RPMI8226 (cell line): ENCODE data around the gene SLC9A9.
"Not testable (repeated sequence)": the region's sequence is repeated elsewhere in the genome, so short reads cannot be mapped to it uniquely, and the experiment has no call there.

Source experiments
- DNase-seq: peaks from one replicate; pipeline ENCODE4 v3.0.0-alpha.2; 2015

Gene SLC9A9

DNA sequence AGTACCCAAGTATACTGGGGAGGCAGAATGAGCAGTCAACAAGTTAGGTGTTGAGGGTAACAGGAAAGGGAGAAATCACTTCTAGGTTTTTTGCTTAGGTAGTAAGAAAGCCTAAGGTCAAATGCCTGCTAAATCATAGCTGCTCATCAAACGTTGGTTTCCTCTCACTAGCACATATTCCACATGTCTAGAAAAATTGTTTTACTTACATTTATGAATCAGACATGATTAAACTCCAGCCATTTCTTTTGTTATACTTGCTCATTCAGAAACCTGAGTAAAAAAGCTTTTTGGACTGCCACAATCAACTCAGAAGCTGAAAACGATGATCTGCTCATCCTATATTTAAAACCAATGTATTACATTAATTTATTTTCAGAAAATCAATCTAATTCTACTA, 40.2 kb downstream of the SLC9A9 start:
- DNase-seq, result no peak

- no peak for DNase-seq
Measured at GRCh38 chr3:143806038-143806437, 42.2 kb downstream of the SLC9A9 start.

DNA sequence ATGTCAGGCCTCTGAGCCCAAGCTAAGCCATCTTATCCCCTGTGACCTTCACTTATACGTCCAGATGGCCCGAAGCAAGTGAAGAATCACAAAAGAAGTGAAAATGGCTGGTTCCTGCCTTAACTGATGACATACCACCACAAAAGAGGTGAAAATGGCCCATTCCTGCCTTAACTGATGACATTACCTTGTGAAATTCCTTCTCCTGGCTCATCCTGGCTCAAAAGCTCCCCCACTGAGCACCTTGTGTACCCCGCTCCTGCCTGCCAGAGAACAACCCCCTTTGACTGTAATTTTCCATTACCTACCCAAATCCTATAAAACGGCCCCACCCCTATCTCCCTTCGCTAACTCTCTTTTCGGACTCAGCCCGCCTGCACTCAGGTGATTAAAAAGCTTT, 42.8 kb downstream of the SLC9A9 start:
- DNase-seq, result not testable (repeated sequence)

GRCh38 chr3:143801046-143801445, 47.2 kb downstream of the SLC9A9 start:
- DNase-seq, result not testable (repeated sequence)

DNA sequence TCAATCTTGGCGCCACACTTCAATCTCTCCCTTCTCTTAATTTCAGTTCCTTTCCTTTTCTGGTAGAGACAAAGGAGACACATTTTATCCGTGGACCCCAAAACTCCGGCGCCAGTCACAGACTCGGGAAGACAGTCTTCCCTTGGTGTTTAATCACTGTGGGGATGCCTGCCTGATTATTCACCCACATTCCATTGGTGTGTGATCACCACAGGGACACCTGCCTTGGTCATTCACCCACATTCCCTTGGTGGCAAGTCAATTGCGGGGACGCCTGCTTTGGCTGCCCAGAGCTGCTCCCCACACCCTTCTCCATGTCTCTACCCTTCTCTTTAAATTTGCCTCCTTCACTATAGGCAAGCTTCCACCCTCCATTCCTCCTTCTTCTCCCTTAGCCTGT, 50.1 kb downstream of the SLC9A9 start:
- not testable (repeated sequence) for DNase-seq

GRCh38 chr3:143795874-143796273, 52.4 kb downstream of the SLC9A9 start:
- DNase-seq, result no peak

DNA sequence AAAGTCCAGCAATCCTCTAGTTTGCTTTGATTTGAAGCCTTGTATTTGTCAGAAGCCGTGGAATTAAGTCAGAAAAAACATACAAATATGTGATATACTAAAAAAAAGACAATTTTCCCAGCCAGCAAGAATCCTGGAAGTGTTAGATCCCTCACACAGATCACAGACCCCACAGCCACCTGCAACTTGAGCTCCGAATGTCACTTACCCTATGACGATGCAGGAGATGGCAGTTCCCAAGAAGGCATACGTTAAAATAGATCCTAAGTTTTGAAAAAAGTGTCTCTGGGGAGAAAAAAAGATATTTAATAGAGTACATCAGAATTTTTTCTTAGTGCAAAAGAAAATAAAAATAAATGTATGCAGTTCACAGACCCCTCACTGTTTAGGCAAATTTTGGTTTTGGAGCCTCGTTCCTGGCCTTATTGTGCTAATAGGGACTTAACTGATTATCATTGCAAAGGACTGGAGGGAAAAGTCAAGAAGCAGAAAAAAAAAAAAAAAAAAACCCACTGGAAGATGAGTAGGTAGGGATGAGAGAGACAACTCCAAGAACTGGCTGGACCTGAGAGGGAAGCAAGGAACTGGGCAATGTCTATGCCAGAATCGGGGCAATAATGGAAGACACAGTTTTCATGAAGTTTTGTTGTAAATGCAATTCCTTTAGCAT, 53.3 kb downstream of the SLC9A9 start:
- DNase-seq, result no peak

DNA sequence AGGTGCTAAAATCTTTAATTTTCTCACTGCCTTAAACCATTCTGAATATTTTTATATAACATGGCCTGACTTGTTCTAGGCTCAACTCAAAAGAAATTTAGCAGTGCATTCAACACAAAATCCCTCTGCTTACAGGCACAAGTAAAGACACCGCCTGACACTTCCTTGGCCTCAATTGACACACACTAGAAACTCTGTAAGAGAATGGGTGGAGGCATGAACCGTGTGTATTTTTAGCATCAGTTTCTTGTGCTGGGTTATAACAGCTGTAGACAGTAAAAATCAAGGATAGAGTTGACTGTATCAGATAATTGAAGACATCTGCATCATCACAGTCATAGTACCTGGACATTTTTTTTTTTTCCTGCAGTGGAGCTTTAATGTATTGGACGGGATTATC, 54.3 kb downstream of the SLC9A9 start:
- DNase-seq, result no peak

DNA sequence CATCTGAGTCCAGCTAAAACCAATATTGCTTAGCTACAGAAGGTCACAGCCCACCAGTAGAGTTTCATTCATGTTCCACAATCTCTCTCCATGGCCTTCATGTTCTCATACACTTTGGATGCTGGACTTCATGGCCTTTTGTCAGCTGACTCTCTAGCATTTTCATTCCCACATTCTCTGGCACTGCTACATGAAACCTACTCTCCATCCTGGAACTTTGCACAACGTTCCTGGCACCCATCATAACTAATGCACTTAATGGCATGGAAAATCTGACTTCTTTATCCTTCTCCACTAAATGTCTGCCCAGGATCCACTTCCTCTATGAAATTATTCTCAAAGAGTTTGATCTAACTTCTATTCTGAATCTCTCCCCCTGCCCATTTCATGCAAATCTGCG, 56.9 kb downstream of the SLC9A9 start:
- no peak for DNase-seq

- DNase-seq, result no peak
Measured at GRCh38 chr3:143786219-143787191, 61.8 kb downstream of the SLC9A9 start.

DNA sequence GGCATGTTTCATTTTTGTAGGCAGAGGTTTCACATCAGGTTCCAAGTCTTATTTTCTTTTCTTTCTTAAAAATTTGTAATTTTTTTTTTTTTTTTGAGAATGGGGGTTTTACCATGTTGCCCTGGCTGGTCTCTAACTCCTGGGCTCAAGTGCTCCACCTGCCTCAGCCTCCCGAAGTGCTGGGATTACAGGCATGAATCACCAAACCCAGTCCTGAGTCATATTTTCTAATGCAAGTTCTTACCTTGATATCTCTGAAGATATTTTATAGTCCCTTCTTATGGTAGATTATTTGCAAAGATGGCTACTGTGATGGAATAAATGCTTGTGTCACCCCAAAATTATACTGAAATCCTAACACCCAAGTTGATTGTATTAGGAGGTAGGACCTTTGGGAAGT, 63.8 kb downstream of the SLC9A9 start:
- no peak for DNase-seq

DNA sequence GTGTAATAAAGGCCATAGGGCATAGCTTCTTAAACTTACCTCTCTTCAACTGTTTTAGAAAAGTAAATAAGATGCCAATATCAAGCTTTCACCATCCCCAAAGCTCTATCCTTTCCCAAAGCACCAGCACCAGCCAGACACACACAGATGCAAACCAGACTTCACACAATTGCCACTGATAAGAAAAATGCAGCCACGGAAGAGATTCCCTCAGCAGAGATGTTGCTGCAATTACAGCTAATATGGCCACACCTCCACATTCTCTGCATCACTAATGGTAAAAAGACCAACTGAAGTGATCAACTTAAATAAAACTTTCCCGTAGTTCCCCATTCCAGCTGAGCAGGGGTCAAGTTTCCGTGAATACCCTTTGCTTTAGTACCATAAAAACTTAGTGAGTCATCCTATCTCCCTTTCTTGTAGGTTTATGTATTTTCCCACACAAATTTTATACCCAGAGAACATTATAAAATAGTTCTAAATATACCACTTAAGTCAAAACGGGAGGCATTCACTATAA, 64.4 kb downstream of the SLC9A9 start:
- no peak for DNase-seq

DNA sequence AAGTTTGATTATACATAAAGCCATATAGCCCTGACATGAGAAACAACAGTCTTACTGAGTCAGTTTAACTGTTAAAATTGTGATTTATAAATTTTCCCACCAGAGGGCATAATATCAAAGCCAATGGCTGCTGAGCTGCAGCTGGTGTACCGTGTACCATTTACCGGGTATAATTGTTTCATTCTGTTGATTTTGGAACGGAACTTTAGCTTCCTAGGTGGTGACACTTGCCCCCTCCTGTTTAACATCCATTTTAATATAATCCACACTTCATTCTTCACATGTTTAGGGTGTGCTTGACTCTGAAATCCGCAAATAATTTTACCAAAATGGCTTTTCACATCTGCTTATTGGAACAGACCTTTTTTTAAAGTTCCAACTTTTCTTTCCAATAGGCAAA, 72.8 kb downstream of the SLC9A9 start:
- DNase-seq, result peak; percentile 70

DNA sequence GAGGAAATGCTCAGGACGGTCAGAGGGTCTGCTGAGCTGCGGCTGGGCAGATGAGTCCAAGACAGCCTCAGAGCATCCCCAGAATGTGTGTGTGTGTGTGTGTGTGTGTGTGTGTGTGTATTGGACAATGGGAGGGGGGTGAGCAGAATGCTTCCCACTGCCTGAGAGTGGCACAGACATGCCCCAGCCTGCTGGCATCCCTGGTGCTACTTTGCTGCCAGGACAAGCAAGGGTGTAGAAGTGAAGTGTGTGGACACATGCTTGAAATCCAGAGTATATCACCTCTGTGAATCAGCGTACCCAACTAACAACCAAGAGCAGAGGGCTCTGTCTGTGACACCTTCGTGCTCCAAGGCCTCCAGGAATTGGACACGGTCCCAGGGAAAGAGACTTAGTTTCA, 76.3 kb downstream of the SLC9A9 start:
- DNase-seq, result no peak

DNA sequence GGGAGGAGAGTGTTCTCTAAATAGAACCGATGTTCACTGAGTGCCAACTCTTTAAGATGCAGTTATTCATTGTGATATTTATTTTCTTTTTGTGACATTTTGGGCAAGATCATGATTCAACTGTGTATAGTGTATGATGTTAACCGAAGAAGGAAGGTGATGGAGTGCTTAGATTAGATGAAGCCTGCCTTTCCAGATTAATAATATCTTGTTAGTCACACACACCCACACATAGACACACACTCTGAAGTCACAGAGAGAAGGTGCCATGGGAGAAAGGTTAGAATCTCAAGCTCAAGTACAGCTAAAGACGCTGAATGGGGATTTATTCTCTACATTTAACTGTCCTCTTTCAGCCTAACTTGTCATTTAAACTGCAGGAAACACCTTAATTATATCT, 77.0 kb downstream of the SLC9A9 start:
- DNase-seq, result no peak

- DNase-seq, result no peak
Measured at GRCh38 chr3:143770391-143770790, 77.9 kb downstream of the SLC9A9 start.

- no peak for DNase-seq
Measured at GRCh38 chr3:143769616-143770015, 78.7 kb downstream of the SLC9A9 start.

DNA sequence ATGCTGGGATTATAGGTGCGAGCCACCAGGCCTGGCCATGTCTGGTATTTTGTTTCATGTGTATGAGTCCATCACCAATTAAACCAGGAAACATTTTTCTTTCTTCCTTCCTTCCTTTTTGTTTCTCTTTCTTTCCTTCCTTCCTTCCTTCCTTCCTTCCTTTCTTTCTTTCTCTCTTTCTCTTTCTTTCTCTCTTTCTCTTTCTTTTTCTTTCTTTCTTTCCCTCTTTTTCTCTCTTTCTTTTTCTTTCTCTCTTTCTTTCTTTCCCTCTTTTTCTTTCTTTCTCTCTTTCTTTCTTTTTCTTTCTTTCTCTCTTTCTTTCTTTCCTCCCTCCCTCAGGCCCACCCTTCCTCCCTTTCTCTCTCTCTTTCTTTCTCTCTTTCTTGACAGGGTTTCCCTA, 83.4 kb downstream of the SLC9A9 start:
- DNase-seq, result no peak

- DNase-seq, result no peak
Measured at GRCh38 chr3:143763564-143764162, 84.6 kb downstream of the SLC9A9 start.

DNA sequence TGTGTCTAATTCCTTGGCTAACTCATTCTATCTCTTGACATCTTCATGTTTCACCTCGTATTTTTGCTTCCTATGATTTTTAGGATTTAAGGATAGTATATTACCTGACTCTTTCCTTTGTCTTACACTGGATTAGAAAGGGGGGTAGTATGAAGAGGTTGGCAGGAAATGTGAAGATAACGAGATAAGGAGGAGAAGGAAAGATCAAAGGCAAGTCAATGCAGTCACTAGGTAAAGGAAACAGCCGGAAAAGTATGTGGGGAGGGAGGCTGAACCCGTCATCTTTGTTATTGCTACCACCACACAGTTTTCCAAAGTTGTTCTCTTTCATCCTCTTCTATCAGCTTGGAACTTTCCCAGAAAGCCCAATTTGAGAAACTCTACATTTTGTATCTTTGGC, 90.6 kb downstream of the SLC9A9 start:
- DNase-seq, result no peak

DNA sequence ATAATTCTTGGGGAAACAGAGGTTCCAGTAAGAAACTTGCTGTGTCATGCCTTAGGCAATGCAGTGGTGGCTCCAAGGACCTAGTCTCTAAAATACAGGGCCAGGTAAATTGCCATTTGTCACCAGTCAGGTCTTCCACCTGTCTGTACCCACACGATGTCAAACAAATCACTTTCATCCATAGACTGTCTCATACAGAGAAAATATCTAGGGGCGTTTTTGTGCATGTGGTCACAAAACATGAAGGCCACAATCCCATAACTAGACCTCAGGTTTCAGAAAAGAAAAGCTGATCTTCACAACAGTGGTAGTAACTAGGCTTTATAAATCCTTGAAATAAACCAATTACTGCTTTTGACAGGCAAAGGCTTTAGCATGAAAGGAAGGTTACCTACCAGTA, 92.3 kb downstream of the SLC9A9 start:
- DNase-seq, result no peak

DNA sequence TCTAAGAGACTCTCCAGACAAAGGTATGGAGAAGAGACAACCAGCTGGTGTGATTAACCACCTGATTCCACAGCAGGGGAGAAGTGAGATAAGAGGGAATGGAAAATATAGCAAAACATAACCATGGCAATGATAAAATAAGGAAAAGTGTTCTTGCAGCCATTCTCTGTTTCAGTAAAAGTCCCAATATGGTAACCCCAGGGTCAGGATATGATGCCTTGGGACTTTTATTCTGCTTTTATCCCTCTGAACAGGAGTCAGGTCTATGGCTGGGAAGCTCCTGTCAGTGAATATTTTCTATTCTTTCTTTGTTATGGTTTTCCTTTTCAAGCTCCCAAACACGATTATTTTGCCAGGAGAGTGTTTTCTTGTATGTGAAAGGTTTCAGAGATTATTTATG, 94.2 kb downstream of the SLC9A9 start:
- DNase-seq, result no peak

GRCh38 chr3:143753456-143753855, 94.8 kb downstream of the SLC9A9 start:
- DNase-seq, result no peak

GRCh38 chr3:143753006-143753405, 95.3 kb downstream of the SLC9A9 start:
- no peak for DNase-seq
